Stimulated activated CD4-positive, alpha-beta T cell treated with anti-CD3 and anti-CD28 coated beads, TNF-alpha, amount 100 ng/mL, for 4 hours (primary cell): Measurements from ENCODE around the gene EFCAB8.
A peak's percentile ranks its signal among the peaks of the same experiment; 100 is the strongest.
"Not testable (repeated sequence)": the region's sequence is repeated elsewhere in the genome, so short reads cannot be mapped to it uniquely, and the experiment has no call there.

ENCODE experiments used
- DNase-seq, 3 experiments: peaks; one replicate each; pipeline ENCODE4 v3.0.0-alpha.2; 2020; ENCODE audit warnings: low read depth in 3 of 3

EFCAB8 gene

GRCh38 chr20:32972181-32973076 is 113.7 kb downstream of the EFCAB8 start:
- DNase-seq, result peak in 2 of 3 experiments; percentile 61 to 76

GRCh38 chr20:32973077-32973717 is 114.5 kb downstream of the EFCAB8 start:
- DNase-seq, result no peak

- DNase-seq, result not testable (repeated sequence)
Measured at GRCh38 chr20:32974204-32975064, 115.7 kb downstream of the EFCAB8 start.

- DNase-seq, result not testable (repeated sequence)
Measured at GRCh38 chr20:32975121-32975520, 116.4 kb downstream of the EFCAB8 start.

- DNase-seq, result no peak
Measured at GRCh38 chr20:32975698-32976674, 117.3 kb downstream of the EFCAB8 start.

GRCh38 chr20:32976746-32977145 is 118.0 kb downstream of the EFCAB8 start:
- no peak for DNase-seq

- no peak for DNase-seq
Measured at GRCh38 chr20:32977281-32978008, 118.7 kb downstream of the EFCAB8 start.

GRCh38 chr20:32978009-32978335 is 119.2 kb downstream of the EFCAB8 start:
- DNase-seq, result no peak

GRCh38 chr20:32979201-32979998 is 120.7 kb downstream of the EFCAB8 start:
- no peak for DNase-seq

- no peak for DNase-seq
Measured at GRCh38 chr20:32980131-32980941, 121.6 kb downstream of the EFCAB8 start.

- DNase-seq, result no peak
Measured at GRCh38 chr20:32980990-32981389, 122.3 kb downstream of the EFCAB8 start.

- DNase-seq, result no peak
Measured at GRCh38 chr20:32982617-32983458, 124.1 kb downstream of the EFCAB8 start.

GRCh38 chr20:32983459-32984112 is 124.9 kb downstream of the EFCAB8 start:
- DNase-seq, result no peak

- DNase-seq, result no peak
Measured at GRCh38 chr20:32984196-32984595, 125.5 kb downstream of the EFCAB8 start.

GRCh38 chr20:32984631-32985354 is 126.1 kb downstream of the EFCAB8 start:
- no peak for DNase-seq

- no peak for DNase-seq
Measured at GRCh38 chr20:32985596-32985995, 126.9 kb downstream of the EFCAB8 start.
